HEK293T (cell line): ENCODE data around the gene WNK2.

ENCODE experiments used
- CTCF ChIA-PET: fragments of 350-600 bp; formaldehyde crosslinking; extraction: SDS; loops from one replicate; lab custom pipeline; 2021; ENCODE audit warnings: antibody characterized with exemption, inconsistent platforms; lab: Yijun Ruan, JAX
- POLR2A ChIA-PET: fragments of 350-600 bp; formaldehyde crosslinking; extraction: SDS; loops from one replicate; lab custom pipeline; 2020; ENCODE audit warnings: antibody characterized with exemption, inconsistent platforms; lab: Yijun Ruan, JAX
- DNase-seq: peaks from one replicate; pipeline ENCODE4 v3.0.0; 2012; ENCODE audit warnings: mixed read lengths; ENCODE audit errors: extremely low spot score
- ARNT ChIP-seq: fragments of 450-650 bp; IDR thresholded peaks from 2 replicates; pipeline ENCODE4 v1.6.1; 2017; ENCODE audit warnings: mild to moderate bottlenecking
- BHLHE40 ChIP-seq: fragments of 450-650 bp; IDR thresholded peaks from 2 replicates; pipeline ENCODE4 v1.6.1; 2016; ENCODE audit warnings: mild to moderate bottlenecking, moderate library complexity, borderline replicate concordance
- CTBP1 ChIP-seq: fragments of 450-650 bp; IDR thresholded peaks from 2 replicates; pipeline ENCODE4 v1.6.1; 2016; ENCODE audit warnings: borderline replicate concordance
- ELF4 ChIP-seq: fragments of 450-650 bp; IDR thresholded peaks from 2 replicates; pipeline ENCODE4 v1.6.1; 2017; ENCODE audit warnings: antibody characterized with exemption
- FOXA1 ChIP-seq: fragments of 450-650 bp; IDR thresholded peaks from 2 replicates; pipeline ENCODE4 v1.6.1; 2016; ENCODE audit warnings: mild to moderate bottlenecking
- FOXK2 ChIP-seq: fragments of 450-650 bp; IDR thresholded peaks from 2 replicates; pipeline ENCODE4 v1.6.1; 2016; ENCODE audit warnings: mild to moderate bottlenecking
- FOXM1 ChIP-seq: fragments of 450-650 bp; IDR thresholded peaks from 2 replicates; pipeline ENCODE4 v1.6.1; 2017; ENCODE audit warnings: mild to moderate bottlenecking, borderline replicate concordance
- HDGF ChIP-seq: fragments of 450-650 bp; IDR thresholded peaks from 2 replicates; pipeline ENCODE4 v1.6.1; 2017; ENCODE audit warnings: antibody characterized with exemption, borderline replicate concordance
- L3MBTL2 ChIP-seq: fragments of 450-650 bp; conservative IDR thresholded peaks from 2 replicates; pipeline ENCODE4 v1.6.1; 2016; ENCODE audit warnings: mild to moderate bottlenecking
- LEF1 ChIP-seq: fragments of 450-650 bp; IDR thresholded peaks from 2 replicates; pipeline ENCODE4 v1.6.1; 2017; ENCODE audit warnings: mild to moderate bottlenecking, borderline replicate concordance
- NFRKB ChIP-seq: fragments of 450-650 bp; IDR thresholded peaks from 2 replicates; pipeline ENCODE4 v1.6.1; 2016; ENCODE audit warnings: mild to moderate bottlenecking, moderate library complexity
- PKNOX1 ChIP-seq: fragments of 450-650 bp; IDR thresholded peaks from 2 replicates; pipeline ENCODE4 v1.6.1; 2016
- SP1 ChIP-seq: fragments of 450-650 bp; IDR thresholded peaks from 2 replicates; pipeline ENCODE4 v1.6.1; 2017
- SUZ12 ChIP-seq: fragments of 450-650 bp; IDR thresholded peaks from 2 replicates; pipeline ENCODE4 v1.6.1; 2016; ENCODE audit warnings: mild to moderate bottlenecking
- TARDBP ChIP-seq: fragments of 450-650 bp; IDR thresholded peaks from 2 replicates; pipeline ENCODE4 v1.6.1; 2016
- ZNF384 ChIP-seq: fragments of 450-650 bp; IDR thresholded peaks from 2 replicates; pipeline ENCODE4 v1.6.1; 2016

WNK2 gene

GRCh38 chr9:93264338-93265125, 80.6 kb downstream of the WNK2 start:
- CTCF ChIA-PET, result no interaction called here
- DNase-seq, result no peak
- TF ChIP-seq ZNF384 (no peak), TARDBP (no peak), BHLHE40 (no peak), PKNOX1 (no peak), L3MBTL2 (no peak), CTBP1 (no peak), FOXM1 (no peak), LEF1 (no peak), NFRKB (no peak), FOXK2 (no peak), FOXA1 (no peak), SP1 (no peak), ELF4 (no peak), ARNT (no peak), HDGF (no peak), SUZ12 (no peak)
- POLR2A ChIA-PET, result no interaction called here

- no peak for TF ChIP-seq ARNT
- CTCF ChIA-PET, result no interaction called here
- DNase-seq, result no peak
- POLR2A ChIA-PET, result no interaction called here
Measured at GRCh38 chr9:93265301-93265971, 81.5 kb downstream of the WNK2 start.

- TF ChIP-seq PKNOX1 (no peak), NFRKB (no peak), HDGF (no peak), ARNT (no peak), FOXA1 (no peak), L3MBTL2 (no peak), CTBP1 (no peak), FOXK2 (no peak), FOXM1 (no peak), ELF4 (no peak), LEF1 (no peak), SUZ12 (no peak), TARDBP (no peak), ZNF384 (no peak), SP1 (no peak), BHLHE40 (no peak)
- ChIA-PET CTCF (no interaction called here), POLR2A (no interaction called here)
- no peak for DNase-seq
Measured at GRCh38 chr9:93265972-93266371, 82.0 kb downstream of the WNK2 start.

GRCh38 chr9:93266521-93267001, 82.6 kb downstream of the WNK2 start:
- ChIA-PET POLR2A (no interaction called here), CTCF (no interaction called here)
- no peak for DNase-seq
- TF ChIP-seq TARDBP, result no peak
- TF ChIP-seq PKNOX1, result no peak
- TF ChIP-seq CTBP1, result no peak
- TF ChIP-seq L3MBTL2, result no peak
- TF ChIP-seq HDGF, result no peak
- no peak for TF ChIP-seq SUZ12
- no peak for TF ChIP-seq FOXA1
- TF ChIP-seq FOXK2, result no peak
- no peak for TF ChIP-seq BHLHE40
- TF ChIP-seq NFRKB, result no peak
- TF ChIP-seq LEF1, result no peak
- TF ChIP-seq FOXM1, result no peak

GRCh38 chr9:93267091-93267541, 83.2 kb downstream of the WNK2 start:
- DNase-seq, result no peak
- ChIA-PET CTCF (no interaction called here), POLR2A (no interaction called here)
- TF ChIP-seq FOXA1 (no peak), SP1 (no peak)

GRCh38 chr9:93267681-93268505, 84.0 kb downstream of the WNK2 start:
- no peak for DNase-seq
- ChIA-PET POLR2A (no interaction called here), CTCF (no interaction called here)
- TF ChIP-seq HDGF (no peak), SUZ12 (no peak)
